ENCODE data around the gene ZFHX3.

GRCh38 chr16:72950669-72951068, 97.3 kb downstream of the ZFHX3 start:
- TF ChIP-seq POLR2A (IDR thresholded peaks at IDR 0.05) (no peak), CTCF (IDR thresholded peaks at IDR 0.05) (no peak)

All from heart left ventricle (tissue), 13 donors.